Body of pancreas (tissue), 4 donors: Measurements from ENCODE around the gene R3HDM4.

Experiments used
- POLR2A ChIP-seq, 3 donors: fragments of 450-650 bp; IDR thresholded peaks; one replicate each; pipeline ENCODE4 v1.6.1; 2016; ENCODE audit warnings: antibody characterized with exemption in 3 of 3, mild to moderate bottlenecking in 2 of 3
- TF ChIP-seq, protein P1 (sequence below), 7 experiments: fragments of 450-650 bp in 4 of 7; fragments of 200-600 bp in 3 of 7; sonication (generic) in 3 of 7; IDR thresholded peaks; one replicate each; pipeline ENCODE4 v1.5.1; 2016 to 2019; ENCODE audit warnings: antibody characterized with exemption in 7 of 7

GRCh38 chr19:885536-886224 lies 27.3 kb downstream of the R3HDM4 start:
- TF ChIP-seq, protein P1, sequence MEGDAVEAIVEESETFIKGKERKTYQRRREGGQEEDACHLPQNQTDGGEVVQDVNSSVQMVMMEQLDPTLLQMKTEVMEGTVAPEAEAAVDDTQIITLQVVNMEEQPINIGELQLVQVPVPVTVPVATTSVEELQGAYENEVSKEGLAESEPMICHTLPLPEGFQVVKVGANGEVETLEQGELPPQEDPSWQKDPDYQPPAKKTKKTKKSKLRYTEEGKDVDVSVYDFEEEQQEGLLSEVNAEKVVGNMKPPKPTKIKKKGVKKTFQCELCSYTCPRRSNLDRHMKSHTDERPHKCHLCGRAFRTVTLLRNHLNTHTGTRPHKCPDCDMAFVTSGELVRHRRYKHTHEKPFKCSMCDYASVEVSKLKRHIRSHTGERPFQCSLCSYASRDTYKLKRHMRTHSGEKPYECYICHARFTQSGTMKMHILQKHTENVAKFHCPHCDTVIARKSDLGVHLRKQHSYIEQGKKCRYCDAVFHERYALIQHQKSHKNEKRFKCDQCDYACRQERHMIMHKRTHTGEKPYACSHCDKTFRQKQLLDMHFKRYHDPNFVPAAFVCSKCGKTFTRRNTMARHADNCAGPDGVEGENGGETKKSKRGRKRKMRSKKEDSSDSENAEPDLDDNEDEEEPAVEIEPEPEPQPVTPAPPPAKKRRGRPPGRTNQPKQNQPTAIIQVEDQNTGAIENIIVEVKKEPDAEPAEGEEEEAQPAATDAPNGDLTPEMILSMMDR (IDR thresholded peaks at IDR 0.05): no peak
- TF ChIP-seq POLR2A (IDR thresholded peaks at IDR 0.05): no peak
